OCI-LY3 (cell line): ENCODE measurements around the gene TUBA1B.

Experiments
- H2AFZ ChIP-seq: fragments of 200-600, 300-600 bp; shearing (Covaris generic); 2 replicates; pipeline ENCODE4 v1.6.0; 2014; ENCODE audit warnings: antibody characterized with exemption, low read depth, low read length
- H3K27ac ChIP-seq: fragments of 200-600, 300-600 bp; sonication (generic); 2 replicates; pipeline ENCODE4 v1.5.1; 2014; ENCODE audit warnings: mild to moderate bottlenecking, low read length, moderate library complexity, mixed read lengths
- H3K27me3 ChIP-seq: fragments of 200-600, 300-600 bp; sonication (generic); 2 replicates; pipeline ENCODE4 v1.6.1; 2014; ENCODE audit warnings: low read depth, low read length, mixed read lengths
- H3K36me3 ChIP-seq: fragments of 200-600, 300-600 bp; sonication (generic); replicated peaks from 2 replicates; pipeline ENCODE3; 2014; ENCODE audit warnings: low read depth, low read length, mixed read lengths
- H3K4me1 ChIP-seq: fragments of 300-600, 200-600 bp; sonication (generic); 2 replicates; pipeline ENCODE4 v1.6.1; 2014; ENCODE audit warnings: low read length, mixed read lengths
- H3K4me2 ChIP-seq: fragments of 200-600, 300-600 bp; sonication (generic); 2 replicates; pipeline ENCODE4 v1.6.1; 2014; ENCODE audit warnings: low read length, mixed read lengths
- H3K4me3 ChIP-seq: fragments of 300-600, 200-600 bp; sonication (generic); 2 replicates; pipeline ENCODE4 v1.5.1; 2014; ENCODE audit warnings: antibody characterized with exemption, mild to moderate bottlenecking, low read length, moderate library complexity
- H3K79me2 ChIP-seq: fragments of 300-600, 200-600 bp; shearing (Covaris generic); 2 replicates; pipeline ENCODE4 v1.6.1; 2014; ENCODE audit warnings: mild to moderate bottlenecking, low read length, mixed read lengths
- H3K9ac ChIP-seq: fragments of 300-600, 200-600 bp; shearing (Covaris generic); 2 replicates; pipeline ENCODE4 v1.6.0; 2014; ENCODE audit warnings: mild to moderate bottlenecking, low read length, moderate library complexity
- H3K9me3 ChIP-seq: fragments of 200-600, 300-600 bp; shearing (Covaris generic); 2 replicates; pipeline ENCODE4 v1.6.1; 2014; ENCODE audit warnings: low read length, mixed read lengths; ENCODE audit not compliant: insufficient read depth
- H4K20me1 ChIP-seq: fragments of 200-600, 300-600 bp; sonication (generic); 2 replicates; pipeline ENCODE4 v1.6.1; 2016; ENCODE audit warnings: low read length, mixed read lengths; ENCODE audit not compliant: insufficient read depth
- CTCF ChIP-seq: fragments of 200-600, 300-600 bp; sonication (generic); IDR thresholded peaks from 2 replicates; pipeline ENCODE4 v1.5.1; 2014; ENCODE audit warnings: antibody characterized with exemption, low read length, low read depth
- EZH2phosphoT487 ChIP-seq: fragments of 200-600 bp; shearing (Covaris generic); IDR thresholded peaks from 2 replicates; pipeline ENCODE4 v1.6.1; 2018; ENCODE audit warnings: antibody characterized with exemption, mixed run types, low read depth

Gene TUBA1B

DNA sequence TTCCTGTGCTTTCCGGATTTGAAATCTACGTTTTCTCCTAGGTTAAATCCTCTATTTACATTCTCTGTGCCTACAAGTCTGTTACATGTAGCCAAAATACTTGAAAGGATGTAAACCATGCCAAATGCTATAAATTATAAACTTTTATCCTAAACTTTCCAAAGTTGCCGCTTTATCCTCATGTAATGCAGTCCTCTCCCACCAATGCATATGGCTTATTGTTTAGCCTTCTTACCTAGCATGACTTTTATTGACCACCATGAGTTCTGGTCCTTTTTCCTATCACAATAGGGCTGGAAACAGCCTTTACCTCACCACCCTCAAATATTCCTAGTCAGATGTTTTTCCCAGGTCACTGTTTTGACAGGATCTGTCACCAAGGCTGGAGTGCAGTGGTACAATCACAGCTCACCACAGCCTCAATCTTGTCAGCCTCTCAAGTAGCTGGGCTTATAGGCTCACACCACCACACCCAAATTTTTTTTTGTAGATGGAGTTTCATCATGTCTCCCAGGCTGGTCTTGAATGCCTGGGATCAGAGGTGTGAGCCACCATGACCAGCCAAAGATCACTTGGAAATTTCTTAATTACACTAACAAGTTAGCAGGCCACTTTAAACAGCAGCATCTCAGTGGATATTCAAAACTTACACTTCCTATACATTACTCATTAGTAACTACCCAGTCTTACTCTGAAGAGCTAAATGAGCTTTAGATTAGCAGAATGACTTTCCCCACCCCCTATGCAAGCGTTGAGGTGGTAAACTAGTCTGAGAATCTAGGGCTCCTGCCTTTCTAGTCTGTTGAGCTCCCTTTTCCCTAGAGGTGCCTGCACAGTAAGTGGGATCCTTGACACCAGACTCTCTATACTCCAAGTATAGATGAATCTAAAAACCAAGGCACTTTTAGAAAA lies 4.1 kb downstream of the TUBA1B start:
- peaks cover 8% of the 10 kb centered on the region; the same call in 1 of the 2 replicates for H3K4me1 ChIP-seq
- no peak overlapping the region for H3K9ac ChIP-seq
- H3K9me3 ChIP-seq = no peaks in the 10 kb centered on the region
- no peak overlapping the region for H3K4me2 ChIP-seq
- H3K4me3 ChIP-seq = no peak overlapping the region
- TF ChIP-seq CTCF (no peak), EZH2phosphoT487 (no peak)
- H3K79me2 ChIP-seq = peaks cover 29% of the 10 kb centered on the region
- H3K36me3 ChIP-seq = peaks cover 35% of the 10 kb centered on the region
- H3K27ac ChIP-seq = no peak overlapping the region
- H3K27me3 ChIP-seq = no peaks in the 10 kb centered on the region
- peaks cover 24% of the 10 kb centered on the region for H4K20me1 ChIP-seq
- no peak overlapping the region for H2AFZ ChIP-seq

DNA sequence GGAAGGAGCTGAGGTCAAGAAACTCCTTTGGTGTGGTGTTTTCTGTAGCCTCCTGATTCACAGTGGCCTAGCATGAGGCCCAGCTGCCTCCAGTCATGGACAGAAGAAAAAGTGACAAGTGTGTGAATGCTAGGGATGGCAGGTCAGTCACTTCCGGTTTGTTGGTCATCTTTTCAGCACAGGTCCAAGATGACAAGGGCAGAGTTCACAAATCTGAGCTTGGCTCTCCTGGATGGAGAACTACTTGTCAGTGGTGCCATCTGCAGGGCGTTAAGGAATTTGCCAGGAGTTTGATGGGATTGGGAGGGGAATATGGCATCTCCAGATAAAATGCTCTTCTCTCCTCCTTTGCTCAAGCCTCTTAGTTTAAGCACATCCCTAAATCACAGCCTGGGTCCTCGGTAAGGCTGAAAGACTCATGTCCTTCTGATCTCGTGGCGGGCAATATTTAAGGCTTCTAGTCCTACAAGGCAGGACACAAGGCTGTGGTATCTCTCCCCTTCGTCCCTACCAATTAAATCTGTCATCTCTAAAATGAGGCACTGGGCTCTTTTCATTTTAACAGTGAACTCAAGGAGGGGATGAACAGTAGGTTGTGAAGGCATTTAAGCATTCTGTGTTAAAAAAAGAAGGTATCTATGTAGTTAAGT lies 10.0 kb downstream of the TUBA1B start:
- Histone ChIP-seq H3K4me1 (no peaks in the 10 kb centered on the region), H2AFZ (no peak overlapping the region; the same call in 1 of the 2 replicates), H3K36me3 (no peaks in the 10 kb centered on the region), H3K27me3 (no peaks in the 10 kb centered on the region), H3K4me2 (no peak overlapping the region), H3K9ac (no peak overlapping the region), H3K27ac (no peak overlapping the region), H4K20me1 (no peaks in the 10 kb centered on the region), H3K4me3 (no peak overlapping the region), H3K79me2 (no peaks in the 10 kb centered on the region), H3K9me3 (no peaks in the 10 kb centered on the region)
- peak; percentile 41 for TF ChIP-seq CTCF
- TF ChIP-seq EZH2phosphoT487 = no peak

DNA sequence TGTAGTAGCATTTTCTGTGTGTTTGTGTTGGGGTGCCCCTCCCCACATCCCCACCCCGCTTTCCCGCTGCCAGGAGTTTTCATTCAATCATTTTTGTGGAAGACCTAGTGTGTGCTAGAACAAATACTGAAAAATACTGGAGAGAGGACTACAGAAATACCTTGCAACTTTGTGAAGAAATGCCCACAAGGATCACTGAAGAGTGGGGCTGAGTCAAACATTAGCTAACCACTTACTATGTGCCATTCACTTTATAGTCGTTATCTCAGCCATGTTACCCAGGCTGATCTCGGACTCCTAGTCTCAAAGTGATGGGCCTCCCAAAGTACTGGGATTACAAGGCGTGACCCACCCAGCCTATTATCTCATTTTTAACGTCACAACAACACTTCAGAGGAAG lies 20.0 kb downstream of the TUBA1B start:
- peaks cover 21% of the 10 kb centered on the region for H3K79me2 ChIP-seq
- peaks cover 12% of the 10 kb centered on the region for H3K4me1 ChIP-seq
- no peaks in the 10 kb centered on the region for H3K9me3 ChIP-seq
- no peaks in the 10 kb centered on the region for H3K36me3 ChIP-seq
- peak overlapping the region; percentile 91 for H3K4me3 ChIP-seq
- H2AFZ ChIP-seq = peak overlapping the region; percentile 98
- H3K27me3 ChIP-seq = no peaks in the 10 kb centered on the region
- peaks cover 7% of the 10 kb centered on the region; the same call in 1 of the 2 replicates for H4K20me1 ChIP-seq
- no peak for TF ChIP-seq EZH2phosphoT487
- no peak for TF ChIP-seq CTCF
- H3K4me2 ChIP-seq = peak overlapping the region; percentile 75
- H3K9ac ChIP-seq = peak overlapping the region; percentile 69
- H3K27ac ChIP-seq = peak overlapping the region; percentile 11; the same call in 1 of the 2 replicates

- H3K36me3 ChIP-seq = no peaks in the 10 kb centered on the region
- TF ChIP-seq CTCF (peak; percentile 18; the same call in 1 of the 2 replicates), EZH2phosphoT487 (no peak)
- H2AFZ ChIP-seq = peak within 1 kb of the TSS; percentile 98
- peaks cover 9% of the 10 kb centered on the region; the same call in 1 of the 2 replicates for H4K20me1 ChIP-seq
- H3K4me3 ChIP-seq = peak within 1 kb of the TSS; percentile 91
- H3K9ac ChIP-seq = peak within 1 kb of the TSS; percentile 87
- H3K79me2 ChIP-seq = peaks cover 21% of the 10 kb centered on the region
- peaks cover 12% of the 10 kb centered on the region for H3K4me1 ChIP-seq
- H3K27me3 ChIP-seq = no peaks in the 10 kb centered on the region
- no peaks in the 10 kb centered on the region for H3K9me3 ChIP-seq
- peak within 1 kb of the TSS; percentile 55 for H3K27ac ChIP-seq
- H3K4me2 ChIP-seq = peak within 1 kb of the TSS; percentile 88
Observed at GRCh38 chr12:49110464-49111155, 20.6 kb downstream of the TUBA1B start, which contains the start of gene LMBR1L. Gene LMBR1L, minus strand, starts transcription at chr12:49110847. Its CDS starts 292 bp downstream, at chr12:49110555.
